22Rv1 (cell line): ENCODE results near the gene ECE1.

Experiments
- CTCF ChIP-seq: fragments of 450-650 bp; IDR thresholded peaks from 2 replicates; pipeline ENCODE4 v1.5.1; 2017; ENCODE audit warnings: mild to moderate bottlenecking
- ZFX ChIP-seq: fragments of 450-650 bp; IDR thresholded peaks from 2 replicates; pipeline ENCODE4 v1.6.1; 2017; ENCODE audit warnings: antibody characterized with exemption, borderline replicate concordance

GRCh38 chr1:21258331-21259134, 31.7 kb downstream of the ECE1 start:
- TF ChIP-seq CTCF (no peak), ZFX (no peak)
